Esophagus muscularis mucosa (tissue), 4 donors: ENCODE results near the gene CCDC174. TPM values are rescaled to one million over a fixed set of nuclear protein-coding genes. Genes with fewer than 3 reads are reported as not detected.

Source experiments
- DNase-seq: peaks from one replicate; pipeline ENCODE4 v3.0.0-alpha.2; 2017; ENCODE audit errors: extremely low spot score
- H3K27ac ChIP-seq, 4 donors: fragments of 200-600 bp; sonication (generic); replicated peaks in 1 of 4; 1 replicate in 3 of 4; 2 replicates in 1 of 4; pipeline ENCODE4 v1.5.1; 2016 to 2019; ENCODE audit warnings: mild to moderate bottlenecking in 1 of 4
- H3K27me3 ChIP-seq, 4 donors: fragments of 200-600 bp; sonication (generic); one replicate each; pipeline versions ENCODE4 v1.5.1 to v1.6.0; 2016 to 2019
- H3K36me3 ChIP-seq, 4 donors: fragments of 200-600 bp; sonication (generic); one replicate each; pipeline ENCODE4 v1.5.1; 2016 to 2019
- H3K4me1 ChIP-seq, 4 donors: fragments of 200-600 bp; sonication (generic); one replicate each; pipeline ENCODE4 v1.5.1; 2016 to 2019
- H3K4me3 ChIP-seq, 4 donors: fragments of 200-600 bp; sonication (generic); 1 replicate in 2 of 4; 2 replicates in 2 of 4; pipeline ENCODE4 v1.5.1; 2016 to 2019; ENCODE audit warnings: mild to moderate bottlenecking in 4 of 4, moderate library complexity in 1 of 4
- H3K9me3 ChIP-seq, 4 donors: fragments of 200-600 bp; sonication (generic); 1 replicate in 3 of 4; 2 replicates in 1 of 4; pipeline ENCODE4 v1.5.1; 2016 to 2019
- EP300 ChIP-seq: sonication (generic); formaldehyde crosslinking; IDR thresholded peaks from one replicate; pipeline ENCODE4 v1.6.1; 2017; ENCODE audit warnings: antibody characterized with exemption
- POLR2A ChIP-seq: fragments of 450-650 bp; IDR thresholded peaks from one replicate; pipeline ENCODE4 v1.6.1; 2017; ENCODE audit warnings: antibody characterized with exemption, moderate library complexity, mild to moderate bottlenecking, low read depth
- POLR2AphosphoS5 ChIP-seq, 2 donors: sonication (generic); formaldehyde crosslinking; IDR thresholded peaks; one replicate each; pipeline ENCODE4 v1.6.1; 2017; ENCODE audit warnings: antibody characterized with exemption in 2 of 2
- WGBS: methylation state at CpG from one replicate; pipeline ENCODE4 v1.1.5; 2018; 5-methylcytosine and 5-hydroxymethylcytosine counted together
- intact Hi-C: fragments of 100-400 bp; cut with DNase I; formaldehyde crosslinking; loops from one replicate; pipeline ENCODE4 v1.15.1; 2023
- total RNA-seq, 4 donors: library from RNA; depleted of rRNA; stranded (reverse); fragments of >200 nt; gene quantifications; one replicate each; pipeline versions ENCODE4 v1.1.0 to v1.2.1, GENCODE V29; 2016
- TF ChIP-seq, protein P1 (sequence below), 3 experiments: fragments of 200-600 bp in 2 of 3; fragments of 450-650 bp in 1 of 3; sonication (generic) in 2 of 3; IDR thresholded peaks; one replicate each; pipeline ENCODE4 v1.5.1; 2017 to 2019; ENCODE audit warnings: antibody characterized with exemption in 3 of 3, mild to moderate bottlenecking in 2 of 3, moderate library complexity in 1 of 3

The CCDC174 gene
- total RNA-seq, 4 donors from 2014 or later, result 10.8 to 17.0 (median 13.5) TPM

DNA sequence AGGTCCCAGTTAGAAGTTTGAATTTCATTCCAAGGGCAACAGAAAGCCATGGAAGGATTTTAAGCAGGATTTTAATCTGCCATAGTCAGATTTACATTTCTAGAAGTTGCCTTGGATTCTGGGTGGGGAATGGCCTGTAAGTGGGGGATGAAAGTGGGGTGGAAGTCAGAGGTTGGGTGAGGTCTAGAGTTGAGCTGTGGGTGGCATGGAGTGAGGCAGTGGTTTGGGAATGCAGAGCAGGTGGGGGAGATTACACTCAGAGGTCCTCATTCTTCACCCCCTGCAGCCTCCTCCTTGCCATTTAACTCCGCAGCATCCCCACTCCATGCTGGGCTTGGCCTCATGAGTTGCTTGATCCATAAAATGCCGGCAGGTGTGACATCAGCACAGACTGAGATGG, 32.0 kb upstream of the CCDC174 start:
- Histone ChIP-seq H3K9me3 (no peaks in the 10 kb centered on the region), H3K36me3 (no peaks in the 10 kb centered on the region), H3K4me3 (no peak overlapping the region), H3K27me3 (peaks cover 0 to 27% (median 0%) of the 10 kb centered on the region in 4 donors), H3K4me1 (no peaks in the 10 kb centered on the region), H3K27ac (no peak overlapping the region)
- no peak for DNase-seq
- intact Hi-C loops, result no loop called here
- TF ChIP-seq POLR2A (no peak), POLR2AphosphoS5 (IDR thresholded peaks at IDR 0.05) (no peak), EP300 (no peak)
- TF ChIP-seq, protein P1, sequence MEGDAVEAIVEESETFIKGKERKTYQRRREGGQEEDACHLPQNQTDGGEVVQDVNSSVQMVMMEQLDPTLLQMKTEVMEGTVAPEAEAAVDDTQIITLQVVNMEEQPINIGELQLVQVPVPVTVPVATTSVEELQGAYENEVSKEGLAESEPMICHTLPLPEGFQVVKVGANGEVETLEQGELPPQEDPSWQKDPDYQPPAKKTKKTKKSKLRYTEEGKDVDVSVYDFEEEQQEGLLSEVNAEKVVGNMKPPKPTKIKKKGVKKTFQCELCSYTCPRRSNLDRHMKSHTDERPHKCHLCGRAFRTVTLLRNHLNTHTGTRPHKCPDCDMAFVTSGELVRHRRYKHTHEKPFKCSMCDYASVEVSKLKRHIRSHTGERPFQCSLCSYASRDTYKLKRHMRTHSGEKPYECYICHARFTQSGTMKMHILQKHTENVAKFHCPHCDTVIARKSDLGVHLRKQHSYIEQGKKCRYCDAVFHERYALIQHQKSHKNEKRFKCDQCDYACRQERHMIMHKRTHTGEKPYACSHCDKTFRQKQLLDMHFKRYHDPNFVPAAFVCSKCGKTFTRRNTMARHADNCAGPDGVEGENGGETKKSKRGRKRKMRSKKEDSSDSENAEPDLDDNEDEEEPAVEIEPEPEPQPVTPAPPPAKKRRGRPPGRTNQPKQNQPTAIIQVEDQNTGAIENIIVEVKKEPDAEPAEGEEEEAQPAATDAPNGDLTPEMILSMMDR (IDR thresholded peaks at IDR 0.05), result no peak
- 60% methylated on average over 2 of the region's 2 CpGs for WGBS

- H3K36me3 ChIP-seq, result no peaks in the 10 kb centered on the region
- H3K9me3 ChIP-seq, result no peaks in the 10 kb centered on the region
- DNase-seq, result no peak
- TF ChIP-seq, protein P1 (IDR thresholded peaks at IDR 0.05), result no peak
- TF ChIP-seq POLR2A (no peak), EP300 (no peak), POLR2AphosphoS5 (IDR thresholded peaks at IDR 0.05) (no peak)
- intact Hi-C loops, result no loop called here
- H3K27me3 ChIP-seq, result peaks cover 0 to 27% (median 0%) of the 10 kb centered on the region in 4 donors
- no peak overlapping the region for H3K4me3 ChIP-seq
- H3K4me1 ChIP-seq, result no peaks in the 10 kb centered on the region
- 56% methylated on average over 7 of the region's 7 CpGs for WGBS
- H3K27ac ChIP-seq, result no peak overlapping the region
These were observed 31.1 kb upstream of the CCDC174 start for GRCh38 chr3:14620512-14620911.

DNA sequence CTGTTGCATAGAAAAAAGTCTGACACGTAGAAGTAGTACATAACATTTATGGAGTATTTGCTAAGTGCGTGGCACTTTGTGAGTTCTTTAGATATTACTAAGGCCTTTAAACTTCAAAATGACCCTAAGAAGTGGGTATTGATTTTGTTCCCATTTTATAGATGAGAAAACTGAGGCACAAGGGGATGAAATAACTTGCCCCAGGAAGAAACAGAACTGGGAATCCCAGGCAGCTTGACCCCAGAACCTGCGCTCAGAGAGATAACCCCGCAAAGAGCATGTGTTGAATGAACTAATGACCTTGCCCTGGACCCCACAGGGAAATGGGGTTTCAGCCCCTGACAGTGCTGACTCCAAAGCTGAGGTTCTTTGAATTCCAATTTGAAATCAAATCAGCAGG, 30.5 kb upstream of the CCDC174 start:
- peaks cover 0 to 24% (median 0%) of the 10 kb centered on the region in 4 donors for H3K27me3 ChIP-seq
- intact Hi-C loops, result no loop called here
- 92% methylated on average over 4 of the region's 4 CpGs for WGBS
- H3K4me1 ChIP-seq, result no peaks in the 10 kb centered on the region
- no peak overlapping the region for H3K27ac ChIP-seq
- H3K9me3 ChIP-seq, result no peaks in the 10 kb centered on the region
- no peak overlapping the region for H3K4me3 ChIP-seq
- H3K36me3 ChIP-seq, result no peaks in the 10 kb centered on the region
- no peak for DNase-seq
- TF ChIP-seq EP300 (no peak), POLR2AphosphoS5 (IDR thresholded peaks at IDR 0.05) (no peak), POLR2A (no peak)
- TF ChIP-seq, protein P1 (IDR thresholded peaks at IDR 0.05), result no peak

- Histone ChIP-seq H3K4me3 (no peak overlapping the region), H3K27ac (no peak overlapping the region), H3K27me3 (peaks cover 0 to 23% (median 0%) of the 10 kb centered on the region in 4 donors), H3K4me1 (no peaks in the 10 kb centered on the region), H3K36me3 (no peaks in the 10 kb centered on the region), H3K9me3 (no peaks in the 10 kb centered on the region)
- WGBS, result 78% methylated on average over 6 of the region's 6 CpGs
- TF ChIP-seq EP300, result no peak
- TF ChIP-seq POLR2AphosphoS5 (IDR thresholded peaks at IDR 0.05), result no peak
- TF ChIP-seq, protein P1 (IDR thresholded peaks at IDR 0.05), result no peak
- no peak for DNase-seq
- intact Hi-C loops, result no loop called here
These were observed 29.2 kb upstream of the CCDC174 start for GRCh38 chr3:14622368-14622767.

- no peak for DNase-seq
- Histone ChIP-seq H3K4me3 (no peak overlapping the region), H3K27me3 (peaks cover 0 to 27% (median 0%) of the 10 kb centered on the region in 4 donors), H3K4me1 (no peaks in the 10 kb centered on the region), H3K27ac (no peak overlapping the region), H3K9me3 (peaks cover 0 to 3% (median 0%) of the 10 kb centered on the region in 4 donors), H3K36me3 (no peaks in the 10 kb centered on the region)
- WGBS, result 66% methylated on average over 4 of the region's 4 CpGs
- TF ChIP-seq EP300 (no peak), POLR2A (no peak), POLR2AphosphoS5 (IDR thresholded peaks at IDR 0.05) (no peak)
- TF ChIP-seq, protein P1 (IDR thresholded peaks at IDR 0.05), result no peak
- intact Hi-C loops, result no loop called here
These were observed 28.0 kb upstream of the CCDC174 start for GRCh38 chr3:14623569-14624051.
